GM13976 (cell line): Measurements from ENCODE around the gene CC2D1B.

ENCODE experiments used
- DNase-seq: peaks from one replicate; pipeline ENCODE4 v3.0.0; 2012; ENCODE audit warnings: low spot score
- in situ Hi-C: fragments of 300-500 bp; cut with MboI; formaldehyde crosslinking; loops from one replicate; pipeline ENCODE4 v1.12.0; 2022; ENCODE audit warnings: low sequenced_read_pairs, mixed read lengths, inconsistent platforms; ENCODE audit not compliant: unreplicated experiment
- TF ChIP-seq, protein P1 (sequence below): IDR thresholded peaks from 2 replicates; pipeline ENCODE4 v1.5.1; 2012; ENCODE audit warnings: borderline replicate concordance, mild to moderate bottlenecking; ENCODE audit not compliant: insufficient read depth; ENCODE audit errors: extremely low read depth, missing control alignments, control extremely low read depth

CC2D1B gene

DNA sequence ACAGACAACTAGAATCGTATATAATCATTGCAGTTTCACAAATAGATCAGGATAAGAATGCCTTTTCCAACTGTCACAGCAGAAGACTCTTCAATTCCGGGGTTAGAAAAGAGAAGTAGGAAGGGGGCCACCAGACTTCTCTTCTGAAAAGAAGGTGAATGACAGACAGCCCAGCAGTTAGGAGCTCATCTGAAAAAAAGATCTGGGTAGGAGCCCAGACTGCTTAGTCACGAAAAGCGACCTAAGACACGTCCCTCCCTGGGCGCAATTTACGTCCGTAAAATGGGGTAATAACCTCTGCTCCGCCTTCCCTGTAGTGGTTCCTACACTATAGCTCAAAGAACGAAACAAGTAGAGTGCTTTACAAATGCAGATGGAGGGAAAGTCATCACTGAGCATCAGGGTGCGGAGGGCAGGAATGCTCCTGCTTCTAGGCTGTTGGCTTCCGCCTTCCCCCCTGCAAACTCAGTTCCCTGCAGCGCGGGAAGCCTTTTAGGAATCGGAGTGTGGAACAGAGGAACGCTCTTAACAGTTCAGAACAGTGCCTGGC lies 37.6 kb upstream of the CC2D1B start:
- in situ Hi-C loops = no loop called here
- DNase-seq = peak; percentile 74
- TF ChIP-seq, protein P1, sequence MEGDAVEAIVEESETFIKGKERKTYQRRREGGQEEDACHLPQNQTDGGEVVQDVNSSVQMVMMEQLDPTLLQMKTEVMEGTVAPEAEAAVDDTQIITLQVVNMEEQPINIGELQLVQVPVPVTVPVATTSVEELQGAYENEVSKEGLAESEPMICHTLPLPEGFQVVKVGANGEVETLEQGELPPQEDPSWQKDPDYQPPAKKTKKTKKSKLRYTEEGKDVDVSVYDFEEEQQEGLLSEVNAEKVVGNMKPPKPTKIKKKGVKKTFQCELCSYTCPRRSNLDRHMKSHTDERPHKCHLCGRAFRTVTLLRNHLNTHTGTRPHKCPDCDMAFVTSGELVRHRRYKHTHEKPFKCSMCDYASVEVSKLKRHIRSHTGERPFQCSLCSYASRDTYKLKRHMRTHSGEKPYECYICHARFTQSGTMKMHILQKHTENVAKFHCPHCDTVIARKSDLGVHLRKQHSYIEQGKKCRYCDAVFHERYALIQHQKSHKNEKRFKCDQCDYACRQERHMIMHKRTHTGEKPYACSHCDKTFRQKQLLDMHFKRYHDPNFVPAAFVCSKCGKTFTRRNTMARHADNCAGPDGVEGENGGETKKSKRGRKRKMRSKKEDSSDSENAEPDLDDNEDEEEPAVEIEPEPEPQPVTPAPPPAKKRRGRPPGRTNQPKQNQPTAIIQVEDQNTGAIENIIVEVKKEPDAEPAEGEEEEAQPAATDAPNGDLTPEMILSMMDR = no peak

DNA sequence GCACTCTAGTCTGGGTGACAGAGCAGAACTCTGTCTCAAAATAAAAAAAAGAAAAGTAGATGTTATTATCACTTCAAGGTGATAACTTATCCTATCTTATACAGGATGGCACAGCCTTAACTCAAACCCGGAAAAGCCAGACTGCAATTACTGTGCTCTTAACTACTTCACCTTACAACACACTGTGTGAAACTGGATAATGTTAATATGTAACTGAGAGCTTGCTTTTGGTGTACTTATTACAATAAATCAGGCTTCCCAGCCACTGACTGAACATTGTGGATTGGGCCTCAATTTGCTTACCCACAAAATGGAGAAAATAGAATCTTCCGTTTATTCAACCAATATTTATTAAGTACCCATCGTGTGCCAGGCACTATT lies 36.8 kb upstream of the CC2D1B start:
- DNase-seq = no peak
- in situ Hi-C loops = no loop called here
- TF ChIP-seq, protein P1 = no peak

DNA sequence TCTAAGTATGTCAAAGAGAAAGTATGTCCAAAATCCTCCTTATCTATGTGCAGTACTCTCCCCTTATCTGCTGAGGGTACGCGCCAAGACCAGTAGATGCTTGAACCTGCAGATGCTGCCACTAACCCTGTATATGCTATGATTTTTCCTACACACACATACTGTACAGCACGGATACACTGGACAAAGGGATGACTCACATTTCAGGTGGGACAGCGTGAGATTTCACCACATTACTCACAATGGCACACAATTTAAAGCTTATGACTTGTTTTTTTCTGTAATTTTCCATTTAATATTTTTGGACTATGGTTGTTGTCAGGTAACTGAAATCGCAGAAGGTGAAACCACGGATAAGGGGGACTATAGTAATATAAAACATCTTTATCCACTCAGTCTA lies 34.1 kb upstream of the CC2D1B start:
- DNase-seq = no peak
- in situ Hi-C loops = no loop called here
- TF ChIP-seq, protein P1 = no peak

DNA sequence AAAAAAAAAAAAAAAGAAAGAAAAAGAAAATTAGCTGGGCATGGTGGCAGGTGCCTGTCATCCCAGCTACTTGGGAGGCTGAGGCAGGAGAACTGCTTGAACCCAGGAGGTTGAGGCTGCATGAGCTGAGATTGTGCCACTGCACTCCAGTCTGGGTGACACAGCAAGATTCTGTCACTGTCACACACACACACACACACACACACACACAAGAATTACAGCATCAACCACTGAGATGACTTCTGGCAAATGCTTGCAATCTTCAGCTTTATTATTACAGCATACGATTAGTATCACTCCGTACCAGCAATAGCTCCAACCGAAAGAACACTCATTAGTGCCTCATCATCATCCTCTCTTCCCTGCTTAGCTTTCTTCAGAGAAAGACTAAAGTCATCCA lies 33.6 kb upstream of the CC2D1B start:
- in situ Hi-C loops = loop anchor here (10.0 kb wide), 1 partner anchor 285 kb away; no protein-coding TSS in a partner anchor
- TF ChIP-seq, protein P1 = no peak
- DNase-seq = no peak

DNA sequence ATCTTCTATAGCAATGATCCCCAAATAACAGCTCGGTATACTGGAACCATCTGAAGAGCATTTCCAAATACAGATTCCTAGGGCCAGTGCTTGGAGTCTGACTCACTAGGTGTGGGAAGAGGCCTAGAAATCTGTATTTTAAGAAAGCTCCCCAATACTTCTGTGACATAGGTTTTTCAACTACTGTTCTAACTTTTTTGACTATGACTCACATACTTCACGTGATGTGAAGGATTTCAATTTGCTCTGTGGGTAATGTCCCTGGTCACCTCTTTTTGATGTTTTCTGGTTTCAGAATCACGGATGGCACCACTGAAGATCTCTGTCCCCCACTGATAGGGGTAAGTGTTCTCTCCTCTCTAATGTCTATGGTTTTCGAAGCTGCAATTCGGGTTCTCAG lies 27.2 kb upstream of the CC2D1B start:
- in situ Hi-C loops = loop anchor here (10.0 kb wide), 1 partner anchor 292 kb away; no protein-coding TSS in a partner anchor
- TF ChIP-seq, protein P1 = no peak

DNA sequence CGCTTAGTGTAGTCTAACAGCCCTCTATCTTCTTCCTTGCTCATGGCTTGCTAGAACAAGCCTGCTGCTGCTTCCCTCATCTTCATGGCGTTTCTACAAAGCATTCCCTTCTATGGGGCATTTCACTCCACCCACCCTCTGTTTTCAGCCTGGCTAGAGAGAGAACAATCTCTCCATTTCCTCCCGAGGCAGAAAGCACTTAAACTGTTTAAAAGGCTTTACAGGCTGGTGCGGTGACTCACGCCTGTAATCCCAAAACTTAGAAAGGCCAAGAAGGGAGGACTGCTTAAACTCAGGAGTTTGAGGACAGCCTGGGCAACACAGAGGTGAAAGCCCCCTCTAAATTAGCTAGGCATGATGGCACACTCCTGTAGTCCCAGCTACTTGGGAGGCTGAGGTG lies 20.5 kb upstream of the CC2D1B start:
- in situ Hi-C loops = no loop called here
- TF ChIP-seq, protein P1 = no peak

More for the DNA sequence above, 27.2 kb upstream of the CC2D1B start:
- DNase-seq = no peak

More for the DNA sequence above, 20.5 kb upstream of the CC2D1B start:
- no peak for DNase-seq
